ENCODE data around the gene MAPK14. TPM values are rescaled to one million over a fixed set of nuclear protein-coding genes. Genes with fewer than 3 reads are reported as not detected.

MAPK14 gene
- total and polyA plus RNA-seq, 2 donors (not counting 3 experiments of a cell fraction or from before 2014, with no cell fraction given): 33.3 to 54.1 TPM

- Histone ChIP-seq H3K4me1 (ENCODE audit: control insufficient read depth, extremely low read depth, insufficient read depth, low read length) (no peaks in the 10 kb centered on the region), H3K27me3 (ENCODE audit: control insufficient read depth in 2 of 2, insufficient read depth in 2 of 2, low read length in 2 of 2) (no peaks in the 10 kb centered on the region), H3K36me3 (ENCODE audit: control insufficient read depth in 2 of 2, extremely low read depth in 1 of 2, insufficient read depth in 2 of 2, low read length in 2 of 2) (no peaks in the 10 kb centered on the region), H3K9ac (replicated peaks; ENCODE audit: extremely low read depth, insufficient read depth, low read length) (no peak overlapping the region), H3K79me2 (ENCODE audit: control insufficient read depth, insufficient read depth, low read length) (no peaks in the 10 kb centered on the region), H3K4me2 (ENCODE audit: insufficient read depth, low read length) (no peak overlapping the region), H3K9me3 (replicated peaks; ENCODE audit: control insufficient read depth, insufficient read depth, low read length) (no peaks in the 10 kb centered on the region), H3K4me3 (replicated peaks in 1 of 3; ENCODE audit: insufficient read depth in 1 of 3, low read depth in 1 of 3, low read length in 3 of 3) (no peak overlapping the region), H4K20me1 (replicated peaks; ENCODE audit: control insufficient read depth, extremely low read depth, insufficient read depth, low read length) (no peaks in the 10 kb centered on the region), H3K27ac (ENCODE audit: insufficient read depth, low read depth, low read length) (no peak overlapping the region), H3K9me1 (replicated peaks; ENCODE audit: control insufficient read depth, extremely low read depth, insufficient read depth, low read length) (no peaks in the 10 kb centered on the region), H2AFZ (ENCODE audit: low read depth, low read length) (no peak overlapping the region)
- CTCF ChIA-PET: interaction anchor here (1.1 to 1.2 kb wide), 4 partner anchors 8 to 46 kb away, joined by 3 to 4 read pairs (median 4); no protein-coding TSS in a partner anchor
- POLR2A ChIA-PET: no interaction called here
- TF ChIP-seq EZH2 (IDR thresholded peaks at IDR 0.05; ENCODE audit: borderline replicate concordance, low read depth, low read length, severe bottlenecking) (no peak), POLR2AphosphoS5 (IDR thresholded peaks at IDR 0.05; ENCODE audit: insufficient read depth, low read depth, low read length) (no peak), MYC (IDR thresholded peaks at IDR 0.05; ENCODE audit: low read depth, low read length) (no peak), FOS (IDR thresholded peaks at IDR 0.05; ENCODE audit: borderline replicate concordance, insufficient read depth, low read length) (no peak), JUN (IDR thresholded peaks at IDR 0.05; ENCODE audit: borderline replicate concordance, insufficient read depth, insufficient read length, low read depth) (no peak), POLR2A (IDR thresholded peaks at IDR 0.05; ENCODE audit: low read depth, low read length) (no peak), GATA2 (IDR thresholded peaks at IDR 0.05; ENCODE audit: insufficient read depth, insufficient read length, low read depth, low read length) (no peak)
- TF ChIP-seq, protein P1, sequence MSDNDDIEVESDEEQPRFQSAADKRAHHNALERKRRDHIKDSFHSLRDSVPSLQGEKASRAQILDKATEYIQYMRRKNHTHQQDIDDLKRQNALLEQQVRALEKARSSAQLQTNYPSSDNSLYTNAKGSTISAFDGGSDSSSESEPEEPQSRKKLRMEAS (IDR thresholded peaks at IDR 0.05; ENCODE audit: insufficient read depth, insufficient read length): no peak
- TF ChIP-seq, protein P2, sequence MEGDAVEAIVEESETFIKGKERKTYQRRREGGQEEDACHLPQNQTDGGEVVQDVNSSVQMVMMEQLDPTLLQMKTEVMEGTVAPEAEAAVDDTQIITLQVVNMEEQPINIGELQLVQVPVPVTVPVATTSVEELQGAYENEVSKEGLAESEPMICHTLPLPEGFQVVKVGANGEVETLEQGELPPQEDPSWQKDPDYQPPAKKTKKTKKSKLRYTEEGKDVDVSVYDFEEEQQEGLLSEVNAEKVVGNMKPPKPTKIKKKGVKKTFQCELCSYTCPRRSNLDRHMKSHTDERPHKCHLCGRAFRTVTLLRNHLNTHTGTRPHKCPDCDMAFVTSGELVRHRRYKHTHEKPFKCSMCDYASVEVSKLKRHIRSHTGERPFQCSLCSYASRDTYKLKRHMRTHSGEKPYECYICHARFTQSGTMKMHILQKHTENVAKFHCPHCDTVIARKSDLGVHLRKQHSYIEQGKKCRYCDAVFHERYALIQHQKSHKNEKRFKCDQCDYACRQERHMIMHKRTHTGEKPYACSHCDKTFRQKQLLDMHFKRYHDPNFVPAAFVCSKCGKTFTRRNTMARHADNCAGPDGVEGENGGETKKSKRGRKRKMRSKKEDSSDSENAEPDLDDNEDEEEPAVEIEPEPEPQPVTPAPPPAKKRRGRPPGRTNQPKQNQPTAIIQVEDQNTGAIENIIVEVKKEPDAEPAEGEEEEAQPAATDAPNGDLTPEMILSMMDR (IDR thresholded peaks at IDR 0.05; ENCODE audit: extremely low read depth in 1 of 2, insufficient read depth in 1 of 2, low read depth in 1 of 2, low read length in 2 of 2): no peak
- dilution Hi-C loops (cut with MboI; ENCODE audit: extremely low pct_ligation_motif_present, low sequenced_read_pairs) (no loop called here), intact Hi-C loops (cut with micrococcal nuclease) (no loop called here)
- BruUV-seq (replicated peaks): no TSS peak
- FAIRE-seq (no peak), DNase-seq (ENCODE audit: low read depth, low spot score) (no peak)
These were observed 113.5 kb downstream of the MAPK14 start for GRCh38 chr6:36141091-36141490.
